MM.1S (cell line): ENCODE measurements around the gene ISLR.

Experiments used
- DNase-seq: peaks from one replicate; pipeline ENCODE4 v3.0.0-alpha.2; 2015
- H2AFZ ChIP-seq: fragments of 300-600 bp; sonication (generic); 2 replicates; pipeline ENCODE4 v1.6.0; 2016; ENCODE audit warnings: antibody characterized with exemption, low read length
- H3F3A ChIP-seq: fragments of 300-600 bp; sonication (generic); 2 replicates; pipeline ENCODE4 v1.6.1; 2016; ENCODE audit warnings: mild to moderate bottlenecking, antibody characterized with exemption, low read length, moderate library complexity, mixed read lengths; ENCODE audit not compliant: insufficient read depth
- H3K27ac ChIP-seq: fragments of 300-600 bp; sonication (generic); 2 replicates; pipeline ENCODE4 v1.5.1; 2016; ENCODE audit warnings: mild to moderate bottlenecking, low read length
- H3K27me3 ChIP-seq: fragments of 300-600 bp; sonication (generic); replicated peaks from 2 replicates; pipeline ENCODE4 v1.6.0; 2016; ENCODE audit warnings: low read length; ENCODE audit not compliant: insufficient read depth
- H3K36me3 ChIP-seq: fragments of 300-600 bp; sonication (generic); replicated peaks from 2 replicates; pipeline ENCODE4 v1.6.1; 2016; ENCODE audit warnings: mild to moderate bottlenecking, low read length, mixed read lengths; ENCODE audit not compliant: insufficient read depth
- H3K4me1 ChIP-seq: fragments of 300-600 bp; sonication (generic); 2 replicates; pipeline ENCODE4 v1.6.1; 2016; ENCODE audit warnings: low read length, mixed read lengths
- H3K4me2 ChIP-seq: fragments of 300-600 bp; sonication (generic); 2 replicates; pipeline ENCODE4 v1.6.0; 2016; ENCODE audit warnings: low read depth, low read length
- H3K4me3 ChIP-seq: fragments of 300-600 bp; sonication (generic); 2 replicates; pipeline ENCODE4 v1.5.1; 2016; ENCODE audit warnings: low read length, mixed read lengths
- H3K79me2 ChIP-seq: fragments of 300-600 bp; sonication (generic); 2 replicates; pipeline ENCODE4 v1.6.1; 2016; ENCODE audit warnings: mixed run types, low read length, mixed read lengths
- H3K9ac ChIP-seq: fragments of 300-600 bp; sonication (generic); 2 replicates; pipeline ENCODE4 v1.6.1; 2016; ENCODE audit warnings: low read length, mixed read lengths
- H3K9me2 ChIP-seq: fragments of 300-600 bp; sonication (generic); replicated peaks from 2 replicates; pipeline ENCODE4 v1.6.1; 2016; ENCODE audit warnings: mild to moderate bottlenecking, low read length, mixed read lengths; ENCODE audit not compliant: insufficient read depth
- H3K9me3 ChIP-seq: fragments of 300-600 bp; sonication (generic); replicated peaks from 2 replicates; pipeline ENCODE4 v1.6.1; 2016; ENCODE audit warnings: mild to moderate bottlenecking, low read length, mixed read lengths; ENCODE audit not compliant: insufficient read depth
- H4K20me1 ChIP-seq: fragments of 300-600 bp; sonication (generic); 2 replicates; pipeline ENCODE4 v1.6.1; 2016; ENCODE audit warnings: mild to moderate bottlenecking, low read length, moderate library complexity, mixed read lengths; ENCODE audit not compliant: insufficient read depth
- CTCF ChIP-seq: fragments of 300-600 bp; sonication (generic); IDR thresholded peaks from 2 replicates; pipeline ENCODE4 v1.5.1; 2016; ENCODE audit warnings: antibody characterized with exemption, low read length, mixed read lengths
- EZH2 ChIP-seq: fragments of 300-600 bp; sonication (generic); optimal IDR thresholded peaks from 2 replicates; pipeline ENCODE3; 2017; ENCODE audit warnings: low read depth, mild to moderate bottlenecking, antibody characterized with exemption, low read length, mixed read lengths
- EZH2phosphoT487 ChIP-seq: fragments of 300-600 bp; sonication (generic); IDR thresholded peaks from 2 replicates; pipeline ENCODE4 v1.6.1; 2018; ENCODE audit warnings: antibody characterized with exemption, low read length

The ISLR gene

GRCh38 chr15:74127255-74127953 lies 46.1 kb upstream of the ISLR start:
- H3K79me2 ChIP-seq, result no peaks in the 10 kb centered on the region
- peak overlapping the region; percentile 55 for H3K4me2 ChIP-seq
- no peak overlapping the region for H3K9ac ChIP-seq
- peaks cover 7% of the 10 kb centered on the region; the same call in 1 of the 2 replicates for H3K4me1 ChIP-seq
- H3K36me3 ChIP-seq, result no peaks in the 10 kb centered on the region
- peak; percentile 77 for DNase-seq
- no peak for TF ChIP-seq EZH2phosphoT487
- peak; percentile 85 for TF ChIP-seq CTCF
- H3K9me2 ChIP-seq, result no peaks in the 10 kb centered on the region
- no peaks in the 10 kb centered on the region for H4K20me1 ChIP-seq
- no peak overlapping the region for H2AFZ ChIP-seq
- H3F3A ChIP-seq, result no peaks in the 10 kb centered on the region
- H3K9me3 ChIP-seq, result no peaks in the 10 kb centered on the region
- 0 out of 2 replicates have a peak overlapping the region, but pooled peaks have one; percentile 20 for H3K4me3 ChIP-seq
- H3K27me3 ChIP-seq, result peaks cover 82% of the 10 kb centered on the region
- H3K27ac ChIP-seq, result no peak overlapping the region

GRCh38 chr15:74127954-74128784 lies 45.3 kb upstream of the ISLR start:
- H3K9ac ChIP-seq, result no peak overlapping the region
- TF ChIP-seq CTCF (no peak), EZH2 (no peak), EZH2phosphoT487 (no peak)
- no peaks in the 10 kb centered on the region for H3K79me2 ChIP-seq
- H3K4me1 ChIP-seq, result no peaks in the 10 kb centered on the region
- H4K20me1 ChIP-seq, result no peaks in the 10 kb centered on the region
- no peak for DNase-seq
- no peaks in the 10 kb centered on the region for H3K9me3 ChIP-seq
- no peak overlapping the region for H2AFZ ChIP-seq
- H3F3A ChIP-seq, result no peaks in the 10 kb centered on the region
- no peak overlapping the region for H3K27ac ChIP-seq
- H3K4me3 ChIP-seq, result 0 out of 2 replicates have a peak overlapping the region, but pooled peaks have one; percentile 20
- H3K36me3 ChIP-seq, result no peaks in the 10 kb centered on the region
- no peaks in the 10 kb centered on the region for H3K9me2 ChIP-seq
- H3K4me2 ChIP-seq, result peak overlapping the region; percentile 55
- peaks cover 84% of the 10 kb centered on the region for H3K27me3 ChIP-seq

- Histone ChIP-seq H4K20me1 (no peaks in the 10 kb centered on the region), H3K27me3 (peaks cover 76% of the 10 kb centered on the region), H3K4me3 (no peak overlapping the region), H3K4me2 (no peak overlapping the region), H3F3A (no peaks in the 10 kb centered on the region), H3K79me2 (no peaks in the 10 kb centered on the region), H3K9ac (no peak overlapping the region), H2AFZ (no peak overlapping the region), H3K36me3 (no peaks in the 10 kb centered on the region), H3K9me3 (no peaks in the 10 kb centered on the region), H3K27ac (no peak overlapping the region), H3K9me2 (no peaks in the 10 kb centered on the region), H3K4me1 (no peaks in the 10 kb centered on the region)
- no peak for TF ChIP-seq EZH2phosphoT487
- no peak for TF ChIP-seq CTCF
- no peak for TF ChIP-seq EZH2
- no peak for DNase-seq
Measured at GRCh38 chr15:74128785-74129585, 44.5 kb upstream of the ISLR start.
